T-helper 2 cell treated with Interferon-gamma antibody and Interleukin-4, amounts not matched to agents 100 ng/mL and 5 ng/mL, for 36 hours (primary cell): Measurements from ENCODE around the gene APOC1. TPM values are rescaled to one million over a fixed set of nuclear protein-coding genes. Genes with fewer than 3 reads are reported as not detected.

Experiments
- intact Hi-C: fragments of 100-400 bp; cut with micrococcal nuclease; formaldehyde crosslinking; loops from one replicate; pipeline ENCODE4 v1.15.1; 2023
- total RNA-seq: library from RNA; stranded (reverse); gene quantifications from 2 replicates; pipeline ENCODE4 v1.2.3, GENCODE V29; 2022

Gene APOC1
- total RNA-seq, 1 donor from 2014 or later = not detected

DNA sequence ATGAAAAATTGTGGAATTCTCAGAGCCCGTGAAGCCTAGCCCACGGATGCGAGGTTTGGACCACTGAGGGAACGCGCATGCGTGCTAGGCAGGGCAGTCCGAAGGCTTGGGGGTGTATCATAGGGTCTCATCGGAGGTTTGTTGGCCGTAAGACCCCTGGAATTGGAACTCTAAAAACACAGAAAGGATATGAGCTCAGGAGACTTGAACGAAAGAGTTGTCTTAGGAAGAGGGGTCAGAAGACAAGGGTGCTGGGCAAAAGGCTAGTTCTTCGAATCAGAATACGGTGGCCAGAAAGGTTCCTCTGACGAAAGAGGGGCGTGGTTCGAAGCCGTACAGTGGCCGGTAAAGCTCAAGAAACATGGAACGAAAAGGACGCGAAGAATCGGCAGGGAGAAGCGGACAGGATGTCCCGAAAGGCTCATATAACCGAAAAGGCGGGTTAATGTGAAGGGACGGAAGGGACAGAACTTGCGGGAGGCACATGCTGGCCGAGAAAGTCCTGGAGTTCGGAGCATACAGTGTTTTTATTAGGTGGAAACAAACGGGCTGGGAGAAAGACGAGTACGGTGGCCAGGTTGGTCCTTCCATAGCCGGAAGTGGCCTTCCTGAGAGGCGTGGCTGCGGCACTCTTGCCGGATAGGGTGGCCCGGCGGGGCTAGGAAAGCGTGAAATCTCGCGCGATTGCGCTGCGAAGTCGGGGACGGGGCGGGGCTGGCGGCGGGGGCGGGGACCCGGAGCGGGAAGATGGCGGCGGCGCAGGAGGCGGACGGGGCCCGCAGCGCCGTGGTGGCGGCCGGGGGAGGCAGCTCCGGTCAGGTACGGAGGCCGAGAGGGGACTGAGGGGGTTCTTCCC is 40.5 kb downstream of the APOC1 start, which contains the start of gene CLPTM1:
Gene CLPTM1 (plus strand): TSS at position 732 of the 856 bp plus-strand sequence. CDS start 16 bp downstream, at position 748.
- intact Hi-C loops = loop anchor here (1.0 to 2.0 kb wide), 3 partner anchors 47 to 84 kb away; partner anchors contain the start of gene CLASRP

DNA sequence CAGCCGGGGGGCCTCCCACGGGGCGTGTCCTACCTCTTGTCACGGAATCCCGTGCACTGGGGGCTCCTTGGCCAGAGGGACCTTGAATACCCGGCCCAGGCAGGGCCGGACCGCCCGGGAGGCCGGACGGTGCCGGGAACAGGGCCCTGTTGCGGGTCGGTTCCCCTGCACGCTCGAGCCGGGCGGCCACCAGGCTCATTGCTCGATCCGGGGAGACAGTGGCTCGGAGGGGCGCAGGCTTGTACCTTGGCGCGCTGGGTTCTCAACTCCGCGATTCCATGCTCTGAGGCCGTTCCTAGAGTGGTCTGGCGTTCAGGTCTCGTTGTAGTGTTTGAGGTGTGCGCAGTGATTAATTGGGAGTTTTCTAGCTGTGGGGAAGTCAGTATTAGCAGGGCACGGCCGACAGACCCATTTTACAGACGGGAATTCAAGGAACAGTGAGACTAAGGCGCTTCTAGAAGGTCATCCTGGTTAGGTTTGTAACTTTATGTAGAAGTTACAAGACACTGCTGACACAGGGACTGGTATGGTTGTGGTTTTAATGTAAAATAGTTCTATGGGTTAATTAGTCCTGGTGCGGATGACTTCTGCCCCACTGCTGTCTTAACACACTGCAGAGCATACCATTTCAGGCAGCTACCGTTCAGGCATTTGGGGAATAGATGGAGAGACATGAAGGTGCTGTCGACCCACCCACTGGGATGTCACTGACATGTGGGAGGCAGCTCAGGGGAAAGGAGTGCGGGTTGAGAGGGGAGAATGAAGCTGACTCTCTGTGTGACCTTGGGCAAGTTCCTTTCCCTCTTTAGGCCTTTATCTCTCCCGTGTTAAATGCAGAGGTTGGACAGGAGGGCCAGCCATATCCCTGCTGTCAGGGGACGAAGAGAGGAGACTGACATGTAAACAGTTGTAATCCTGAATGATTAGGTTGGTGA is 41.4 kb downstream of the APOC1 start:
- intact Hi-C loops = loop anchor here (1.0 to 2.0 kb wide), 3 partner anchors 47 to 83 kb away; partner anchors contain the start of gene CLASRP

DNA sequence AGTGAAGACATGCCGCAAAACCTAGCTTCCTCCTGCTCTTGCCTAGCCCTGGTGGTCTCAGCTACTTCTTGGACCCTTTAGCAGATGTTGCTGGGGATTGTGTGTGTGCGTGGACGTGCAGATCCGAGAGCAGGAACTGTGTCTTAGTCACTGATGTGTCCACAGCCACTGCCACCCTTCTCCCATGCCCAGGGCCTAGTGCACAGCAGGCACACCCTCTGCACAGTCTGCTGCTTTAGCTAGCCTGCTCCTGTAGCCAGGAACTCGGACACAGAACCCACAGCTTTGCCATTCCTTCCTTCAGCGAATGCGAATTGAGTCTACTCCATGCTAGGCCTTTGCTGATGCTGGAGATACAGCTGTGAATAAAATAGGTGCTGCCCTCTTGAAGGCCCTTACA is 43.1 kb downstream of the APOC1 start:
- intact Hi-C loops = no loop called here

DNA sequence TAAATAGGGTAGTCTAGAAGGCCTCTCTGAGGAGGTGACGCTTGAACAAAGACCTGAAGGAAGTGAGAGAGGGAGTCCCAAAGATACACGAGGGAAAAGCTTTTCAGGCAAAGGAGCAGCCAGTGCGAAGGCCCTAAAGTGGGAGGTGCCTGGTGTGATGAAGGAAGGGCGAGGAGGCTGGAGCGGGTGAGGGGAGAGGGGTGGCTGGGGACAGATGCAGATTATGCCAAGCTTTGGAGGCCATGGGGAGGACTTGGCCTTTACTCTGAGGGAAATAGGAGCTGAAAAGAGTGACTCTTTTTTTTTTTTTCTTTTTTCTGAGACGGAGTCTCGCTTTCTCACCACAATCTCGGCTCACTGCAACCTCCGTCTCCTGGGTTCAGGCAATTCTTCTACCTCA is 43.7 kb downstream of the APOC1 start:
- intact Hi-C loops = no loop called here

DNA sequence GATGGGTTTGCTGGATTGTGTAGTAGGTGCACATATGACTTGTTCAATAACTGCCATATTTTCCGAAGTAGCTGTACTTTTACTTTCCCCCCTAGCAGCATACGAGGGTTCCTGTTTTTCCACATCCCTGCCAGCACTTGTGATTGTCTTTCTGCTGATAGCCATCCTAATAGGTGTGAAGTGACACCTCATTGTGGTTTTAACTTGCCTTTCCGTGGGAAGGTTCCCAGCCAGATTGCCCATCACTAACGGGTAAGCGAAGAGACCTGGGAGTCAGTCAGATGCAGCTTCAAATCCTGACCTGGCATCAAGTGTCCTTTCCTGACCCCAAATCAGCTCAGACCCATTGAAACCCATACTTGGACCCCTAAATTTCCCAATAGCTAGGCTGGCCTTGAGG is 45.3 kb downstream of the APOC1 start:
- intact Hi-C loops = no loop called here

DNA sequence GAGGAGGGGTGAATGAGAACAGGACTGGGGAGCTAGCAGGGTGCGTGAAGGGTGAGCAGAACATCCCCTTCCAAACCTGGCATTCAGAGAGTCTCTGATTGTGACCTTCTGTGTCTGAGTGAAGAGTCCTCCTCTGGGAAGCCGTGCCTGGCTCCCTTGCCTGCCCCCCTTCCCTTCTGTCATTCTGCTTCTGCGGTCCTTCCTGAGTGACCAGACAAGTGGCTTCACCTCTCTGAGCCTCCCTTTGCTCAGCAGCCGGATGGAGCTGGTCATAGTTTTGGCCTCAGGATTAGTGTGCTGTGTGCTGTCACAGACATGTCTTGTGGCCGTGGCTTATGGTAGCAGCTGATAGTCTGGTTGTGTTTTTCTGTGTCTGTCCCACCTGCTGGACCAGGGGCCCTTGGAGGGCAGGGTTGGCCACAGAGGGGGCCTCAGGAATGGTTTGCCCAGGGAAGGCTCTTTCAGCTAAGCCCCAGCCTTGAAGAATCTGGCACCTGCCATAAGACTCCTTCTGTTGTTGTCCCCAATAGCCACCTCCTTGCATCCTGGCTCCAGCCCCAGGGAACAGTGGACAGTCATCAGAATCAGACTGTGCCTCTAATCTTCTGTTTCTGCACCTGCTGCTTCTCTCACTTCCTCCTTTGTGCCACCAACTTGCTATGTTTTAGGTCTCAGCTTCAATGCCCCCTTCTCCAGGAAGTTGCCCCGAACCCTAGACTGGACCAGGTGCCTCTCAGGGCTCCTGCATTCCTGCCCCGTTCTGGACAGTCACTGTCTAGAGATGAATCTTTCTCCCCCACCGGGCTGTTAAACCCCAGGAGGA is 46.7 kb downstream of the APOC1 start:
- intact Hi-C loops = no loop called here

DNA sequence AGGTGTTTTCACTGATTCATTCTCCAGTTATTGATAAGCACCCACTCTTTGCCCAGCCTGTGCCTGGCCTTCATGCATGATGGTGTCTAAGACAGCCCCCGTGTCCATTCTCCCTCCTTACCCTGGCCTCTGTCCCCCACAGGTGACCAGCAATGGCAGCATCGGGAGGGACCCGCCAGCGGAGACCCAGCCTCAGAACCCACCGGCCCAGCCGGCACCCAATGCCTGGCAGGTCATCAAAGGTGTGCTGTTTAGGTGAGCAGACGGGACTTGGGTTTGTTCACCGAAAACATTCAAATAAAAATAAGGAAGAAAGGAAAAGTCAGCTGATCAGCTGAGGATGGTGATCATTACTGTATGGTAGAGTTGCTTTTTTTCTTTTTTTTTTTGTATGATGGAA is 47.4 kb downstream of the APOC1 start:
- intact Hi-C loops = no loop called here

DNA sequence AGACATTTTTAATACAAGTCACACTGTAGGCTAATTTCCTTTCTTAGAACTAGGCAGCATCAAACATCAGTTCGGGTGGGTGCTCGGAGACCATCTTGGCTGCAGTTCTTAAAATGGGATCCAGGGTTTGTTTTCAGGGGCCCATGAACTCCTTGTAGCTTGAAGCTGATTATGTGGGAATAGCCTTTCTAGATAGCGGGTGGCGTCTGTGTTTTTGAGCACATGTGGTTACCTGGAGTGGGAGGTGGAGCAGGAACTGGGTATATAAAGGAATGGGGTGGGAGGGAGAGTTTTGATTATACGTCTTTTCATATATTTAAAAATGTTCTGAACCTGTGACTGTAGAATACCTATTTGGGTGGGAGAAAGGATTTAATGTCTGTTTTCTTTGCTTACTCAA is 53.7 kb downstream of the APOC1 start:
- intact Hi-C loops = no loop called here

DNA sequence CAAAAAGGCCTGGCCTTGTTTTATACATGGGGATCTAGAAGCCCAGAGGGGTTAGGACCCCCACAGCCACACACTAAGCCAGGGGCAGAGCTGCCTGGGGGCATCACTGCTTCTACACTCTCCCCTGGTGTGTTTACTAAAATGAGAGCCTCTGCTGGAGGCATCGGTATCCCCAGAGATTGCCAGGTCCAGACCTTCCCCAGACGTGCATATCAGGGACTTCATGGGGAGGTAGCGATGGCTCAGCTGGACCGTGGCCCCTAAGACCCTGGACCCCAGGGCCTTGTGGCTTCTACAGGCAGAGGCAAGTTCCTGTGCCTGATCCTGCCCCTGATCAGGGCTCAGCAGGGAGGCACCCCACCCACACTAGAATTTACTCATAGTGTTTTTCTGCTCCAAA is 54.3 kb downstream of the APOC1 start:
- intact Hi-C loops = no loop called here

Other genes with a start within 250 kb of the APOC1 start
- 0.68 and 0.75 TPM in 2 replicates for gene CEACAM19, start 243.1 kb upstream of the APOC1 start, total RNA-seq
- not detected in 2 replicates for gene CEACAM16, start 215.5 kb upstream of the APOC1 start, total RNA-seq
- 65.6 and 68.4 TPM in 2 replicates for gene BCL3, start 165.9 kb upstream of the APOC1 start, total RNA-seq
- gene CBLC, start 136.7 kb upstream of the APOC1 start, total RNA-seq = not detected in 2 replicates
- not detected in 2 replicates for gene BCAM, start 105.5 kb upstream of the APOC1 start, total RNA-seq
- gene NECTIN2, start 68.3 kb upstream of the APOC1 start, total RNA-seq = not detected in 2 replicates
- 93.5 and 94.2 TPM in 2 replicates for gene TOMM40, start 23.4 kb upstream of the APOC1 start, total RNA-seq
- 0.48 and 0.95 TPM in 2 replicates for gene APOE, start 8.8 kb upstream of the APOC1 start, total RNA-seq
- gene APOC4, start 27.6 kb downstream of the APOC1 start, total RNA-seq = not detected in 2 replicates
- gene APOC2, start 31.4 kb downstream of the APOC1 start, total RNA-seq = not detected in 2 replicates
- gene CLPTM1, start 40.8 kb downstream of the APOC1 start, total RNA-seq = 73.3 and 80.4 TPM in 2 replicates
- 33.1 and 35.2 TPM in 2 replicates for gene RELB, start 86.9 kb downstream of the APOC1 start, total RNA-seq
- gene CLASRP, start 124.4 kb downstream of the APOC1 start, total RNA-seq = 90.9 and 94.1 TPM in 2 replicates
- 4.1 and 5.0 TPM in 2 replicates for gene ZNF296, start 161.9 kb downstream of the APOC1 start, total RNA-seq
- 29.8 and 33.7 TPM in 2 replicates for gene GEMIN7, start 164.7 kb downstream of the APOC1 start, total RNA-seq
- gene PPP1R37, start 178.6 kb downstream of the APOC1 start, total RNA-seq = 18.4 and 24.8 TPM in 2 replicates
- 0.18 and 0.36 TPM in 2 replicates for gene NKPD1, start 246.4 kb downstream of the APOC1 start, total RNA-seq